HG03432 (cell line): ENCODE measurements around the gene SUV39H2.
"Not testable (repeated sequence)": the region's sequence is repeated elsewhere in the genome, so short reads cannot be mapped to it uniquely, and the experiment has no call there.

ENCODE experiments used
- ATAC-seq: cut with Tn5 transposase; IDR thresholded peaks from one replicate; pipeline ENCODE4 v1.9.1; 2021; ENCODE audit warnings: mild to moderate bottlenecking, moderate library complexity; ENCODE audit not compliant: unreplicated experiment

SUV39H2 gene

GRCh38 chr10:14878266-14879123 is at the start of gene SUV39H2:
SUV39H2 (plus strand) TSS chr10:14878866; CDS start chr10:14878889, 23 bp downstream.
- ATAC-seq, result peak; percentile 93

- no peak for ATAC-seq
Measured at GRCh38 chr10:14833106-14833505, 45.6 kb upstream of the SUV39H2 start.

- ATAC-seq, result no peak
Measured at GRCh38 chr10:14836208-14836607, 42.5 kb upstream of the SUV39H2 start.

- ATAC-seq, result no peak
Measured at GRCh38 chr10:14837003-14837756, 41.5 kb upstream of the SUV39H2 start.

- ATAC-seq, result peak; percentile 97
Measured at GRCh38 chr10:14837757-14838581, 40.7 kb upstream of the SUV39H2 start, which contains the start of the genes CDNF, HSPA14 and MSANTD7. CDNF (minus strand) TSS chr10:14838037; CDS start chr10:14837946, 91 bp downstream. HSPA14 (plus strand) TSS chr10:14838306; CDS start chr10:14838403, 97 bp downstream. MSANTD7 (plus strand) TSS chr10:14838306; CDS start chr10:14842285, 3,979 bp downstream.

- peak; percentile 2 for ATAC-seq
Measured at GRCh38 chr10:14838582-14839304, 39.9 kb upstream of the SUV39H2 start.

GRCh38 chr10:14839305-14839695 is 39.4 kb upstream of the SUV39H2 start:
- no peak for ATAC-seq

- ATAC-seq, result no peak
Measured at GRCh38 chr10:14840178-14840577, 38.5 kb upstream of the SUV39H2 start.

GRCh38 chr10:14843327-14843988 is 35.2 kb upstream of the SUV39H2 start:
- ATAC-seq, result no peak

- ATAC-seq, result no peak
Measured at GRCh38 chr10:14844948-14845347, 33.7 kb upstream of the SUV39H2 start.

GRCh38 chr10:14852236-14852635 is 26.4 kb upstream of the SUV39H2 start:
- ATAC-seq, result no peak

- ATAC-seq, result no peak
Measured at GRCh38 chr10:14855453-14855852, 23.2 kb upstream of the SUV39H2 start.

- no peak for ATAC-seq
Measured at GRCh38 chr10:14858338-14858960, 20.2 kb upstream of the SUV39H2 start.

- no peak for ATAC-seq
Measured at GRCh38 chr10:14859043-14859442, 19.6 kb upstream of the SUV39H2 start.

GRCh38 chr10:14859775-14860174 is 18.9 kb upstream of the SUV39H2 start:
- no peak for ATAC-seq

GRCh38 chr10:14860791-14861190 is 17.9 kb upstream of the SUV39H2 start:
- ATAC-seq, result no peak

- not testable (repeated sequence) for ATAC-seq
Measured at GRCh38 chr10:14864466-14864865, 14.2 kb upstream of the SUV39H2 start.

GRCh38 chr10:14864871-14865270 is 13.8 kb upstream of the SUV39H2 start:
- ATAC-seq, result not testable (repeated sequence)
